ENCODE data around the gene MGST2. TPM values are rescaled to one million over a fixed set of nuclear protein-coding genes. Genes with fewer than 3 reads are reported as not detected.

Gene MGST2
- total RNA-seq, 2 donors from 2014 or later: 101 to 135 TPM

DNA sequence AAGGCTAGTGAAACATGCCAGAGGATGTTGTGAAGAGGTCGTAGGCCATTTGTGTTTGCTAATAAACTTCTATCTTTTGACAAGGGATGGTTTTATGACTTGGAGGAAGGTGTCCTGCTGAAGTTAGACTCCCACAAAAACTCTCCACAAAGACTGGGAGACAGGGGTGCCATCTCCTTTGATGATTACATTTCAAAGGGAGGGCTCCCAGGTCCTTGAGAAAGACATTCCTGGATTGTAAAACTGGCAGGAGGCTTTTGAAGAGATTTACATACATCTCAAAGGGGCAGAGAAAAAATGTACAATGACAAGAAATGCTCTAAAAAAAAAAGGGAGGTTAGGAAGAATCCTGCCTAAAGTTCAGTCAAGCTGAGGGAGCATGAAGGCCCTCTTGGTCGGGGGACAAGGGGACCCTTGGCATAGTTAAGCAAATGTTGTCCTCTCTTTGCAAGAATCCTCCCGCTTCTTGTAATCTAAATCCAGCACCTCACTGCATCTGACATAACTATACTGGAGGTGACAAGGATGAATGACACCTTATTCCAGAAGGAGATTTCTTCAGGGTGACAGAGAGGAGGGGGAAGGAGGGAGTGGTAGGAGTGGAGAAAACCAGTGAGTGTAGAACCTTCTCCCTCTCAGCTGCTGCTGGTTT, 41.1 kb upstream of the MGST2 start:
- TF ChIP-seq POLR2A (IDR thresholded peaks at IDR 0.05) (no peak), CTCF (IDR thresholded peaks at IDR 0.05) (no peak), POLR2AphosphoS5 (IDR thresholded peaks at IDR 0.05) (no peak)
- no peaks in the 10 kb centered on the region for H3K4me1 ChIP-seq (replicated peaks)
- H3K27me3 ChIP-seq (replicated peaks; ENCODE audit: insufficient read depth): no peaks in the 10 kb centered on the region
- intact Hi-C loops (cut with DNase I): no loop called here
- WGBS: 57% methylated on average over 3 of the region's 3 CpGs
- H3K36me3 ChIP-seq: no peaks in the 10 kb centered on the region
- no peak for DNase-seq (ENCODE audit: low spot score)
- no peak overlapping the region for H3K27ac ChIP-seq
- H3K9me3 ChIP-seq: no peaks in the 10 kb centered on the region
- no peak overlapping the region for H3K4me3 ChIP-seq

GRCh38 chr4:139625093-139625455, 40.5 kb upstream of the MGST2 start:
- Histone ChIP-seq H3K9me3 (no peaks in the 10 kb centered on the region), H3K27ac (no peak overlapping the region), H3K27me3 (replicated peaks; ENCODE audit: insufficient read depth) (no peaks in the 10 kb centered on the region), H3K4me3 (no peak overlapping the region), H3K4me1 (replicated peaks) (no peaks in the 10 kb centered on the region), H3K36me3 (no peaks in the 10 kb centered on the region)
- no peak for TF ChIP-seq POLR2A (IDR thresholded peaks at IDR 0.05)
- TF ChIP-seq POLR2AphosphoS5 (IDR thresholded peaks at IDR 0.05): no peak
- TF ChIP-seq CTCF (IDR thresholded peaks at IDR 0.05): no peak
- DNase-seq (ENCODE audit: low spot score): no peak
- intact Hi-C loops (cut with DNase I): no loop called here
- 67% methylated on average over 3 of the region's 3 CpGs for WGBS

- TF ChIP-seq CTCF (IDR thresholded peaks at IDR 0.05): no peak
- TF ChIP-seq POLR2A (IDR thresholded peaks at IDR 0.05): no peak
- H3K36me3 ChIP-seq: no peaks in the 10 kb centered on the region
- H3K9me3 ChIP-seq: no peaks in the 10 kb centered on the region
- no peaks in the 10 kb centered on the region for H3K4me1 ChIP-seq (replicated peaks)
- H3K27ac ChIP-seq: no peak overlapping the region
- no peak for DNase-seq (ENCODE audit: low spot score)
- H3K4me3 ChIP-seq: no peak overlapping the region
- H3K27me3 ChIP-seq (replicated peaks; ENCODE audit: insufficient read depth): no peaks in the 10 kb centered on the region
- intact Hi-C loops (cut with DNase I): no loop called here
- WGBS: 50% methylated on average over 4 of the region's 4 CpGs
Measured at GRCh38 chr4:139625482-139625881, 40.1 kb upstream of the MGST2 start.

- no peak overlapping the region for H3K4me3 ChIP-seq
- H3K27me3 ChIP-seq (replicated peaks; ENCODE audit: insufficient read depth): no peaks in the 10 kb centered on the region
- intact Hi-C loops (cut with DNase I): no loop called here
- 42% methylated on average over 16 of the region's 16 CpGs for WGBS
- H3K27ac ChIP-seq: no peak overlapping the region
- TF ChIP-seq POLR2A (IDR thresholded peaks at IDR 0.05) (no peak), CTCF (IDR thresholded peaks at IDR 0.05) (no peak), POLR2AphosphoS5 (IDR thresholded peaks at IDR 0.05) (no peak)
- no peak for DNase-seq (ENCODE audit: low spot score)
- H3K9me3 ChIP-seq: no peaks in the 10 kb centered on the region
- no peaks in the 10 kb centered on the region for H3K4me1 ChIP-seq (replicated peaks)
- no peaks in the 10 kb centered on the region for H3K36me3 ChIP-seq
Measured at GRCh38 chr4:139628184-139629012, 37.2 kb upstream of the MGST2 start.

All from prostate gland (tissue), 2 donors.